ENCODE results near the gene SMIM5.

SMIM5 gene

GRCh38 chr17:75673487-75673886 is 40.3 kb downstream of the SMIM5 start:
- no peak for DNase-seq

GRCh38 chr17:75676461-75676860 is 43.2 kb downstream of the SMIM5 start:
- DNase-seq = no peak

- no peak for DNase-seq
Observed at GRCh38 chr17:75679706-75680211, 46.5 kb downstream of the SMIM5 start.

- no peak for DNase-seq
Observed at GRCh38 chr17:75680431-75680830, 47.2 kb downstream of the SMIM5 start.

- no peak for DNase-seq
Observed at GRCh38 chr17:75681289-75681688, 48.1 kb downstream of the SMIM5 start.

GRCh38 chr17:75683583-75683982 is 50.3 kb downstream of the SMIM5 start:
- no peak for DNase-seq

GRCh38 chr17:75684249-75684648 is 51.0 kb downstream of the SMIM5 start:
- no peak for DNase-seq

- no peak for DNase-seq
Observed at GRCh38 chr17:75684924-75685323, 51.7 kb downstream of the SMIM5 start.

- no peak for DNase-seq
Observed at GRCh38 chr17:75685499-75685898, 52.3 kb downstream of the SMIM5 start.

- DNase-seq = no peak
Observed at GRCh38 chr17:75688209-75688825, 55.1 kb downstream of the SMIM5 start.

- DNase-seq = peak; percentile 20
Observed at GRCh38 chr17:75689441-75689873, 56.2 kb downstream of the SMIM5 start.

Measured in RPMI8226 (cell line).